HFFc6 (cell line): ENCODE data around the gene PDF. TPM values are rescaled to one million over a fixed set of nuclear protein-coding genes. Genes with fewer than 3 reads are reported as not detected.

Experiments used
- DNase-seq: peaks from one replicate; pipeline ENCODE4 v3.0.0-alpha.2; 2018
- H3K27ac Mint-ChIP-seq: 2 replicates; pipeline ENCODE4 v1.8.0; 2020; ENCODE audit warnings: mild to moderate bottlenecking, mixed read lengths
- H3K27me3 Mint-ChIP-seq: 2 replicates; pipeline ENCODE4 v1.8.0; 2021; ENCODE audit warnings: mild to moderate bottlenecking, moderate library complexity, mixed read lengths; ENCODE audit not compliant: insufficient read depth
- H3K36me3 Mint-ChIP-seq: 2 replicates; pipeline ENCODE4 v1.8.0; 2021; ENCODE audit warnings: low read depth, mixed read lengths
- H3K4me1 Mint-ChIP-seq: 2 replicates; pipeline ENCODE4 v1.8.0; 2020; ENCODE audit warnings: low read depth, mixed read lengths
- H3K4me3 Mint-ChIP-seq: 2 replicates; pipeline ENCODE4 v1.8.0; 2020; ENCODE audit warnings: mild to moderate bottlenecking, moderate library complexity, mixed read lengths
- H3K9me3 Mint-ChIP-seq: 2 replicates; pipeline ENCODE4 v1.8.0; 2020; ENCODE audit warnings: mild to moderate bottlenecking, mixed read lengths
- CTCF ChIP-seq: fragments of 200-600 bp; sonication (generic); IDR thresholded peaks from 2 replicates; pipeline ENCODE4 v1.5.0; 2021; ENCODE audit warnings: antibody characterized with exemption, mild to moderate bottlenecking
- long read RNA-seq: library from polyadenylated mRNA; unstranded; transcript quantifications from one replicate; pipeline ENCODE4 v2.0.0, GENCODE V29; 2019
- total RNA-seq, 6 experiments: library from RNA; stranded (reverse); fragmentation: NEBNext Ultra II Directional; extraction: Animal tissue kit (Norgen Biotek cat#: 25700); gene quantifications; 2 replicates in 1 of 6; 3 replicates in 5 of 6; pipeline ENCODE4 v1.2.3, GENCODE V29; 2021

Gene PDF
- total RNA-seq: 10 to 100 TPM; 14.5 to 21.1 (median 16.5) TPM
- long read RNA-seq, transcript PDF-201 (2 exons, 1,158 nt): major isoform, 23 of 23 reads
- long read RNA-seq, partial matches to known transcripts: 0 of 23 reads
- long read RNA-seq, other reads (novel, unspliced or antisense): 0 of 23 reads

- peak; percentile 88 for DNase-seq
- H3K27me3 Mint-ChIP-seq: peaks cover 6% of the 10 kb centered on the region
- H3K36me3 Mint-ChIP-seq: peaks cover 23% of the 10 kb centered on the region
- H3K4me1 Mint-ChIP-seq: peaks cover 27% of the 10 kb centered on the region
- no peak; the same call in none of the 2 replicates for TF ChIP-seq CTCF
- peak within 1 kb of the TSS; percentile 89 for H3K4me3 Mint-ChIP-seq
- no peaks in the 10 kb centered on the region for H3K9me3 Mint-ChIP-seq
- H3K27ac Mint-ChIP-seq: peak within 1 kb of the TSS; percentile 83
These were observed at the start of gene PDF for GRCh38 chr16:69330286-69331109. Gene PDF, minus strand, starts transcription at chr16:69330588. Its CDS starts 18 bp downstream, at chr16:69330570.

- no peak for DNase-seq
- no peak for TF ChIP-seq CTCF
These were observed 48.4 kb upstream of the PDF start for GRCh38 chr16:69378760-69379159.

GRCh38 chr16:69378036-69378435, 47.6 kb upstream of the PDF start:
- Mint-ChIP-seq H3K27me3 (no peaks in the 10 kb centered on the region; the same call in 1 of the 2 replicates), H3K9me3 (no peaks in the 10 kb centered on the region), H3K4me3 (no peak overlapping the region), H3K4me1 (peaks cover 19% of the 10 kb centered on the region), H3K36me3 (peaks cover 27% of the 10 kb centered on the region), H3K27ac (no peak overlapping the region)
- no peak for DNase-seq
- TF ChIP-seq CTCF: no peak

More at GRCh38 chr16:69378760-69379159, 48.4 kb upstream of the PDF start:
- Mint-ChIP-seq H3K9me3 (no peaks in the 10 kb centered on the region), H3K27ac (peak overlapping the region; percentile 4; the same call in 1 of the 2 replicates), H3K4me1 (peaks cover 25% of the 10 kb centered on the region), H3K36me3 (peaks cover 34% of the 10 kb centered on the region), H3K4me3 (no peak overlapping the region), H3K27me3 (no peaks in the 10 kb centered on the region; the same call in 1 of the 2 replicates)

- H3K36me3 Mint-ChIP-seq: peaks cover 16% of the 10 kb centered on the region
- no peak for TF ChIP-seq CTCF
- no peaks in the 10 kb centered on the region for H3K9me3 Mint-ChIP-seq
- H3K4me1 Mint-ChIP-seq: peaks cover 9% of the 10 kb centered on the region
- H3K27me3 Mint-ChIP-seq: no peaks in the 10 kb centered on the region; the same call in 1 of the 2 replicates
- no peak overlapping the region for H3K27ac Mint-ChIP-seq
- H3K4me3 Mint-ChIP-seq: no peak overlapping the region
- DNase-seq: no peak
These were observed 46.1 kb upstream of the PDF start for GRCh38 chr16:69376393-69377059.

- no peak overlapping the region for H3K4me3 Mint-ChIP-seq
- no peak overlapping the region for H3K27ac Mint-ChIP-seq
- no peak for DNase-seq
- no peaks in the 10 kb centered on the region for H3K9me3 Mint-ChIP-seq
- no peaks in the 10 kb centered on the region; the same call in 1 of the 2 replicates for H3K27me3 Mint-ChIP-seq
- H3K36me3 Mint-ChIP-seq: peaks cover 26% of the 10 kb centered on the region
- TF ChIP-seq CTCF: no peak
- H3K4me1 Mint-ChIP-seq: no peaks in the 10 kb centered on the region
These were observed 42.6 kb upstream of the PDF start for GRCh38 chr16:69373019-69373418.
